ENCODE measurements around the gene C8G. TPM values are rescaled to one million over a fixed set of nuclear protein-coding genes. Genes with fewer than 3 reads are reported as not detected.
A peak's percentile ranks its signal among the peaks of the same experiment; 100 is the strongest.

The C8G gene
- total and polyA plus RNA-seq, 9 of the 15 experiments (the other 6 are each of a cell fraction or from before 2014, with no cell fraction given), result 0.35 to 5.9 (median 2.7) TPM; not detected in 2

DNA sequence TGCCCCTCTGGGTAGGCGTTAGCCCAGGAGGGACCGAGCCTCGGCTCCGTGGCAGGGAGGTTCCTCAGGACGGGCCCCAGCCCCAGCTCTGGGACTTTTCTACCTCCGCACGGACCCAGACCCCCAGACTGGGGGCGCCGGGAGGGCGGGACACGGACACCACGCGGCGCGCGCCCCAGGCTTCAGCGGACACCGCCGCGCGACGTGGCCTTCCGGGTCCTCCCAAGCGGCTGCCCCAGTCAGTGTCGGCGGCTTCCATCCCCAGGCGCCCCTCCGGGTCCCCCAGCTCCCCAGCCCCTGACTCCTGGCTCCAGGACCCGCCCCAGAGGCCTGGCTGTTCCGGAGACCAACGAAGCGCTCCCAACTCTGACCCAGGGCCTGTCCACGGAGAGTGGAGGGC lies 40.8 kb downstream of the C8G start (continued):
- TF ChIP-seq, protein P1, sequence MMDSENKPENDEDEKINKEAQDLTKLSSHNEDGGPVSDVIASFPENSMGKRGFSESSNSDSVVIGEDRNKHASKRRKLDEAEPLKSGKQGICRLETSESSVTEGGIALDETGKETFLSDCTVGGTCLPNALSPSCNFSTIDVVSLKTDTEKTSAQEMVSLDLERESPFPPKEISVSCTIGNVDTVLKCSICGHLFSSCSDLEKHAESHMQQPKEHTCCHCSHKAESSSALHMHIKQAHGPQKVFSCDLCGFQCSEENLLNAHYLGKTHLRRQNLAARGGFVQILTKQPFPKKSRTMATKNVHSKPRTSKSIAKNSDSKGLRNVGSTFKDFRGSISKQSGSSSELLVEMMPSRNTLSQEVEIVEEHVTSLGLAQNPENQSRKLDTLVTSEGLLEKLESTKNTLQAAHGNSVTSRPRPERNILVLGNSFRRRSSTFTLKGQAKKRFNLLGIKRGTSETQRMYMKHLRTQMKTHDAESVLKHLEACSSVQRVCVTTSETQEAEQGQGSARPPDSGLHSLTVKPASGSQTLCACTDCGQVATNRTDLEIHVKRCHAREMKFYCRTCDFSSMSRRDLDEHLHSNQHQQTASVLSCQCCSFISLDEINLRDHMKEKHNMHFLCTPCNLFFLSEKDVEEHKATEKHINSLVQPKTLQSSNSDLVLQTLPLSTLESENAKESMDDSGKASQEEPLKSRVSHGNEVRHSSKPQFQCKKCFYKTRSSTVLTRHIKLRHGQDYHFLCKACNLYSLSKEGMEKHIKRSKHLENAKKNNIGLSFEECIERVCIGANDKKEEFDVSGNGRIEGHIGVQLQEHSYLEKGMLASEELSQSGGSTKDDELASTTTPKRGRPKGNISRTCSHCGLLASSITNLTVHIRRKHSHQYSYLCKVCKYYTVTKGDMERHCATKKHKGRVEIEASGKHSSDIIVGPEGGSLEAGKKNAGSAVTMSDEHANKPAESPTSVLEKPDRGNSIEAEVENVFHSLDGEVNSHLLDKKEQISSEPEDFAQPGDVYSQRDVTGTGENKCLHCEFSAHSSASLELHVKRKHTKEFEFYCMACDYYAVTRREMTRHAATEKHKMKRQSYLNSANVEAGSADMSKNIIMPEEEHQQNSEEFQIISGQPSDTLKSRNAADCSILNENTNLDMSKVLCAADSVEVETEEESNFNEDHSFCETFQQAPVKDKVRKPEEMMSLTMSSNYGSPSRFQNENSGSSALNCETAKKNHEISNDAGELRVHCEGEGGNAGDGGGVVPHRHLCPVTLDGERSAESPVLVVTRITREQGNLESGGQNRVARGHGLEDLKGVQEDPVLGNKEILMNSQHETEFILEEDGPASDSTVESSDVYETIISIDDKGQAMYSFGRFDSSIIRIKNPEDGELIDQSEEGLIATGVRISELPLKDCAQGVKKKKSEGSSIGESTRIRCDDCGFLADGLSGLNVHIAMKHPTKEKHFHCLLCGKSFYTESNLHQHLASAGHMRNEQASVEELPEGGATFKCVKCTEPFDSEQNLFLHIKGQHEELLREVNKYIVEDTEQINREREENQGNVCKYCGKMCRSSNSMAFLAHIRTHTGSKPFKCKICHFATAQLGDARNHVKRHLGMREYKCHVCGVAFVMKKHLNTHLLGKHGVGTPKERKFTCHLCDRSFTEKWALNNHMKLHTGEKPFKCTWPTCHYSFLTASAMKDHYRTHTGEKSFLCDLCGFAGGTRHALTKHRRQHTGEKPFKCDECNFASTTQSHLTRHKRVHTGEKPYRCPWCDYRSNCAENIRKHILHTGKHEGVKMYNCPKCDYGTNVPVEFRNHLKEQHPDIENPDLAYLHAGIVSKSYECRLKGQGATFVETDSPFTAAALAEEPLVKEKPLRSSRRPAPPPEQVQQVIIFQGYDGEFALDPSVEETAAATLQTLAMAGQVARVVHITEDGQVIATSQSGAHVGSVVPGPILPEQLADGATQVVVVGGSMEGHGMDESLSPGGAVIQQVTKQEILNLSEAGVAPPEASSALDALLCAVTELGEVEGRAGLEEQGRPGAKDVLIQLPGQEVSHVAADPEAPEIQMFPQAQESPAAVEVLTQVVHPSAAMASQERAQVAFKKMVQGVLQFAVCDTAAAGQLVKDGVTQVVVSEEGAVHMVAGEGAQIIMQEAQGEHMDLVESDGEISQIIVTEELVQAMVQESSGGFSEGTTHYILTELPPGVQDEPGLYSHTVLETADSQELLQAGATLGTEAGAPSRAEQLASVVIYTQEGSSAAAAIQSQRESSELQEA (IDR thresholded peaks at IDR 0.05; ENCODE audit: low read depth), result no peak
- no peak for TF ChIP-seq SOX6 (IDR thresholded peaks at IDR 0.05)

DNA sequence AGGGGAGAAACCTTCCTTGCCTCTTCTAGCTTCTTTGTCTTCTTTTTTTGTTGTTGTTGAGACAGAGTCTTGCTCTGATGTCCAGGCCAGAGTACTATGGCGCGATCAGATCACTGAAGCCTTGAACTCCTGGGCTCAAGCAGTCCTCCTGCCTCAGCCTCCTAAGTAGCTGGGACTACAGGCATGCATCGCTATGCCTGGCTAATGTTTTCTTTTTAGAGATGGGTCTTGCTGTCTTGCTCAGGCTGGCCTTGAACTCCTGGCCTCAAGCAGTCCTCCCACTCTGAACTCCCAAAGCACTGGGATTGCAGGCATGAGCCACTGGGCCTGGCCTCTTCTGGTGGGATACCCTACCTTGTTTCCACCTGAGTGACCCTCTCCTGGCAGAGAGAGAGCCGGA lies 43.8 kb downstream of the C8G start:
- CTCF ChIA-PET (ENCODE audit: low intra/inter-chr PET ratio), result no interaction called here
- no peak overlapping the region for H3K27ac ChIP-seq (ENCODE audit: extremely low read depth, low read depth, low read length)
- H3K4me3 ChIP-seq, result no peak overlapping the region
- H3K9me3 ChIP-seq (replicated peaks; ENCODE audit: control insufficient read depth, insufficient read depth, low read depth, low read length), result peaks cover 6% of the 10 kb centered on the region
- peak overlapping the region; percentile 58 for H2AFZ ChIP-seq (ENCODE audit: low read depth, low read length)
- peaks cover 9% of the 10 kb centered on the region; the same call in 1 of the 3 replicates for H3K36me3 ChIP-seq (ENCODE audit: control insufficient read depth, insufficient read depth, low read length)
- ATAC-seq (no peak), DNase-seq (ENCODE audit: extremely low read depth in 1 of 4, low spot score in 3 of 4) (no peak), FAIRE-seq (no peak)
- H3K9ac ChIP-seq (ENCODE audit: insufficient read depth in 1 of 2, low read depth in 2 of 2, low read length in 2 of 2), result no peak overlapping the region; a peak in 1 of 4 replicates
- intact Hi-C loops (cut with micrococcal nuclease), result no loop called here
- no peaks in the 10 kb centered on the region for H3K27me3 ChIP-seq (ENCODE audit: control insufficient read depth in 2 of 2, insufficient read depth in 2 of 2, low read length in 2 of 2)
- H3K79me2 ChIP-seq (ENCODE audit: control insufficient read depth, insufficient read depth, low read length), result peaks cover 16% of the 10 kb centered on the region
- peaks cover 10 to 47% of the 10 kb centered on the region in 2 experiments; a peak in 4 of 5 replicates for H3K4me1 ChIP-seq (replicated peaks in 1 of 2; ENCODE audit: control insufficient read depth in 2 of 2, insufficient read depth in 2 of 2, low read length in 2 of 2)
- H4K20me1 ChIP-seq (replicated peaks; ENCODE audit: control insufficient read depth, insufficient read depth, low read length), result no peaks in the 10 kb centered on the region
- POLR2A ChIA-PET, result interaction anchor here (1.5 kb wide), 1 partner anchor 11 kb away, joined by 4 read pairs; no protein-coding TSS in a partner anchor
- in situ Hi-C loops (cut with MboI), result no loop called here
- 66% methylated on average over 3 of the region's 4 CpGs for WGBS (ENCODE audit: insufficient coverage, low coverage, missing lambda C conversion rate)
- no peak overlapping the region for H3K4me2 ChIP-seq (ENCODE audit: insufficient read depth, low read length)
- BruUV-seq (replicated peaks), result no TSS peak
- TF ChIP-seq WHSC1 (IDR thresholded peaks at IDR 0.05; ENCODE audit: low read length), result no peak
- no peak for TF ChIP-seq CCNT2 (IDR thresholded peaks at IDR 0.05; ENCODE audit: borderline replicate concordance, extremely low read depth, insufficient read length, low read depth, low read length)
- TF ChIP-seq, protein P2, sequence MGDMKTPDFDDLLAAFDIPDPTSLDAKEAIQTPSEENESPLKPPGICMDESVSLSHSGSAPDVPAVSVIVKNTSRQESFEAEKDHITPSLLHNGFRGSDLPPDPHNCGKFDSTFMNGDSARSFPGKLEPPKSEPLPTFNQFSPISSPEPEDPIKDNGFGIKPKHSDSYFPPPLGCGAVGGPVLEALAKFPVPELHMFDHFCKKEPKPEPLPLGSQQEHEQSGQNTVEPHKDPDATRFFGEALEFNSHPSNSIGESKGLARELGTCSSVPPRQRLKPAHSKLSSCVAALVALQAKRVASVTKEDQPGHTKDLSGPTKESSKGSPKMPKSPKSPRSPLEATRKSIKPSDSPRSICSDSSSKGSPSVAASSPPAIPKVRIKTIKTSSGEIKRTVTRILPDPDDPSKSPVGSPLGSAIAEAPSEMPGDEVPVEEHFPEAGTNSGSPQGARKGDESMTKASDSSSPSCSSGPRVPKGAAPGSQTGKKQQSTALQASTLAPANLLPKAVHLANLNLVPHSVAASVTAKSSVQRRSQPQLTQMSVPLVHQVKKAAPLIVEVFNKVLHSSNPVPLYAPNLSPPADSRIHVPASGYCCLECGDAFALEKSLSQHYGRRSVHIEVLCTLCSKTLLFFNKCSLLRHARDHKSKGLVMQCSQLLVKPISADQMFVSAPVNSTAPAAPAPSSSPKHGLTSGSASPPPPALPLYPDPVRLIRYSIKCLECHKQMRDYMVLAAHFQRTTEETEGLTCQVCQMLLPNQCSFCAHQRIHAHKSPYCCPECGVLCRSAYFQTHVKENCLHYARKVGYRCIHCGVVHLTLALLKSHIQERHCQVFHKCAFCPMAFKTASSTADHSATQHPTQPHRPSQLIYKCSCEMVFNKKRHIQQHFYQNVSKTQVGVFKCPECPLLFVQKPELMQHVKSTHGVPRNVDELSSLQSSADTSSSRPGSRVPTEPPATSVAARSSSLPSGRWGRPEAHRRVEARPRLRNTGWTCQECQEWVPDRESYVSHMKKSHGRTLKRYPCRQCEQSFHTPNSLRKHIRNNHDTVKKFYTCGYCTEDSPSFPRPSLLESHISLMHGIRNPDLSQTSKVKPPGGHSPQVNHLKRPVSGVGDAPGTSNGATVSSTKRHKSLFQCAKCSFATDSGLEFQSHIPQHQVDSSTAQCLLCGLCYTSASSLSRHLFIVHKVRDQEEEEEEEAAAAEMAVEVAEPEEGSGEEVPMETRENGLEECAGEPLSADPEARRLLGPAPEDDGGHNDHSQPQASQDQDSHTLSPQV (IDR thresholded peaks at IDR 0.05), result 0 out of 2 replicates have a peak, but pooled peaks have one; percentile 29
- H3K9me1 ChIP-seq (ENCODE audit: control insufficient read depth, insufficient read depth, low read length), result no peaks in the 10 kb centered on the region
